Naive thymus-derived CD4-positive, alpha-beta T cell (primary cell): ENCODE measurements around the gene MNX1. TPM values are rescaled to one million over a fixed set of nuclear protein-coding genes. Genes with fewer than 3 reads are reported as not detected.
A peak's percentile ranks its signal among the peaks of the same experiment; 100 is the strongest.

Experiments used
- ATAC-seq: fragments of 150-1000 bp; cut with Tn5 transposase; 2 replicates; pipeline ENCODE4 v1.10.0; 2021; ENCODE audit warnings: mild to moderate bottlenecking, moderate library complexity
- CTCF ChIA-PET: fragments of 350-600 bp; sonication (Branson Sonifier 250); formaldehyde crosslinking; loops from one replicate; lab custom pipeline; 2021; ENCODE audit warnings: antibody characterized with exemption; lab: Charles Lee
- POLR2A ChIA-PET: fragments of 350-600 bp; sonication (Branson Sonifier 250); formaldehyde crosslinking; loops from one replicate; lab custom pipeline; 2021; ENCODE audit warnings: antibody characterized with exemption, inconsistent platforms; lab: Charles Lee
- DNase-seq, 9 donors: peaks; one replicate each; pipeline versions ENCODE4 v3.0.0 to v3.0.0-alpha.2; 2020 to 2022; ENCODE audit warnings: mixed read lengths in 1 of 9
- H3K27ac ChIP-seq: one replicate; pipeline ENCODE4 v1.7.0; 2013; ENCODE audit warnings: mild to moderate bottlenecking, low read depth, low read length, moderate library complexity
- H3K27me3 ChIP-seq, 2 donors: one replicate each; pipeline ENCODE4 v1.7.0; 2013; ENCODE audit warnings: low read length in 2 of 2, mild to moderate bottlenecking in 2 of 2, moderate library complexity in 2 of 2; ENCODE audit not compliant: control insufficient read depth in 2 of 2, insufficient read depth in 2 of 2
- H3K36me3 ChIP-seq, 3 experiments: 1 replicate in 2 of 3; 2 replicates in 1 of 3; pipeline ENCODE4 v1.7.0; 2013; ENCODE audit warnings: low read length in 3 of 3, mild to moderate bottlenecking in 3 of 3, moderate library complexity in 1 of 3; ENCODE audit not compliant: insufficient read depth in 3 of 3, control insufficient read depth in 2 of 3
- H3K4me1 ChIP-seq, 2 donors: one replicate each; pipeline ENCODE4 v1.7.0; 2013; ENCODE audit warnings: low read length in 2 of 2, mild to moderate bottlenecking in 2 of 2, moderate library complexity in 1 of 2; ENCODE audit not compliant: control insufficient read depth in 2 of 2, insufficient read depth in 2 of 2
- H3K4me3 ChIP-seq: 2 replicates; pipeline ENCODE4 v1.7.0; 2013; ENCODE audit warnings: mild to moderate bottlenecking, low read length
- H3K9me3 ChIP-seq, 3 experiments: 1 replicate in 2 of 3; 2 replicates in 1 of 3; pipeline ENCODE4 v1.7.0; 2013; ENCODE audit warnings: low read length in 3 of 3; ENCODE audit not compliant: control insufficient read depth in 2 of 3
- H3K27ac Mint-ChIP-seq, 9 donors: one replicate each; pipeline ENCODE4 v1.8.0; 2020 to 2022; ENCODE audit warnings: mixed read lengths in 9 of 9, mild to moderate bottlenecking in 8 of 9, moderate library complexity in 5 of 9, inconsistent platforms in 2 of 9
- H3K27me3 Mint-ChIP-seq, 5 donors: one replicate each; pipeline ENCODE4 v1.8.0; 2021 to 2022; ENCODE audit warnings: mixed read lengths in 5 of 5, mild to moderate bottlenecking in 1 of 5
- H3K36me3 Mint-ChIP-seq, 5 donors: one replicate each; pipeline ENCODE4 v1.8.0; 2020 to 2022; ENCODE audit warnings: mixed read lengths in 5 of 5, mild to moderate bottlenecking in 3 of 5, inconsistent platforms in 1 of 5
- H3K4me1 Mint-ChIP-seq, 7 donors: one replicate each; pipeline ENCODE4 v1.8.0; 2020 to 2022; ENCODE audit warnings: mixed read lengths in 7 of 7, mild to moderate bottlenecking in 3 of 7, inconsistent platforms in 1 of 7
- H3K4me3 Mint-ChIP-seq, 10 donors: one replicate each; pipeline ENCODE4 v1.8.0; 2020 to 2022; ENCODE audit warnings: mild to moderate bottlenecking in 10 of 10, mixed read lengths in 10 of 10, moderate library complexity in 6 of 10, inconsistent platforms in 2 of 10
- H3K9me3 Mint-ChIP-seq, 11 donors: one replicate each; pipeline ENCODE4 v1.8.0; 2020 to 2022; ENCODE audit warnings: mixed read lengths in 11 of 11, mild to moderate bottlenecking in 4 of 11, inconsistent platforms in 1 of 11, moderate library complexity in 1 of 11
- intact Hi-C, 2 donors: fragments of 100-400 bp; cut with micrococcal nuclease; formaldehyde crosslinking; loops; one replicate each; pipeline ENCODE4 v1.15.1; 2023
- polyA plus RNA-seq, 2 donors: library from polyadenylated mRNA; unstranded; fragments of 300-500 nt; fragmentation: Illumina TruSeq; gene quantifications; one replicate each; pipeline ENCODE4 v1.2.3, GENCODE V29; 2021
- total RNA-seq, 6 experiments: library from RNA in 5 of 6; stranded (reverse) in 5 of 6; gene quantifications; 1 replicate in 5 of 6; 2 replicates in 1 of 6; pipeline ENCODE4 v1.2.3 and lab custom pipeline; 2021 to 2026

MNX1 gene
- total and polyA plus RNA-seq, 7 experiments from 2014 or later: not detected

DNA sequence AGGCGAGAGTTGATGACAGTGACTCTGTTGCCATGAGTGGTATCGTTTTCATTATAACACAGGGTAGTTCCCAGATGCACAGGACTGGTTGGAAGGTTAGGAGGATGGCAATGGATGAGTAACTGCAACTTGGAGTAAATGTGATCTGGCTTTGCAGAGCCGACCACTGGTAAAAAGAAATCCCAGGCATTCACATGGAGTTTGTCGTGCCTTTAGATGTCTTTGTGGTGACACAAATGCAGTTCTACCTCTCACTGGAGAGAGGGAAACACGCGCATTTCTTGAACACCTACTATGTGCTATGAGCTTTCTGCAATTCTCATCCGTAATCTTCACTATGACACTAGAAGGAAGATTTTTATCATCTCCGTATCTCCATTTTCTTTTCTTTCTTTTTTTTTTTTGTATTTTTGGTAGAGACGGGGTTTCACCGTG lies 1.7 kb upstream of the MNX1 start:
- peaks cover 9 to 19% of the 10 kb centered on the region in 2 donors for H3K27me3 ChIP-seq
- Mint-ChIP-seq H3K36me3 (peaks cover 0 to 3% (median 0%) of the 10 kb centered on the region in 5 donors), H3K4me3 (peak overlapping the region in 8 of 10 donors; percentile 24 to 76 (median 62)), H3K4me1 (peaks cover 9 to 21% (median 18%) of the 10 kb centered on the region in 7 donors), H3K27ac (no peak overlapping the region), H3K9me3 (peaks cover 0 to 2% (median 0%) of the 10 kb centered on the region in 11 donors), H3K27me3 (peaks cover 66 to 87% (median 74%) of the 10 kb centered on the region in 5 donors)
- H3K4me1 ChIP-seq: peaks cover 0 to 6% of the 10 kb centered on the region in 2 donors
- ChIA-PET CTCF (no interaction called here), POLR2A (no interaction called here)
- ATAC-seq: no peak
- no peak for DNase-seq
- H3K9me3 ChIP-seq: no peaks in the 10 kb centered on the region
- no peak overlapping the region for H3K4me3 ChIP-seq
- H3K36me3 ChIP-seq: no peaks in the 10 kb centered on the region
- intact Hi-C loops: no loop called here
- H3K27ac ChIP-seq: no peak overlapping the region

DNA sequence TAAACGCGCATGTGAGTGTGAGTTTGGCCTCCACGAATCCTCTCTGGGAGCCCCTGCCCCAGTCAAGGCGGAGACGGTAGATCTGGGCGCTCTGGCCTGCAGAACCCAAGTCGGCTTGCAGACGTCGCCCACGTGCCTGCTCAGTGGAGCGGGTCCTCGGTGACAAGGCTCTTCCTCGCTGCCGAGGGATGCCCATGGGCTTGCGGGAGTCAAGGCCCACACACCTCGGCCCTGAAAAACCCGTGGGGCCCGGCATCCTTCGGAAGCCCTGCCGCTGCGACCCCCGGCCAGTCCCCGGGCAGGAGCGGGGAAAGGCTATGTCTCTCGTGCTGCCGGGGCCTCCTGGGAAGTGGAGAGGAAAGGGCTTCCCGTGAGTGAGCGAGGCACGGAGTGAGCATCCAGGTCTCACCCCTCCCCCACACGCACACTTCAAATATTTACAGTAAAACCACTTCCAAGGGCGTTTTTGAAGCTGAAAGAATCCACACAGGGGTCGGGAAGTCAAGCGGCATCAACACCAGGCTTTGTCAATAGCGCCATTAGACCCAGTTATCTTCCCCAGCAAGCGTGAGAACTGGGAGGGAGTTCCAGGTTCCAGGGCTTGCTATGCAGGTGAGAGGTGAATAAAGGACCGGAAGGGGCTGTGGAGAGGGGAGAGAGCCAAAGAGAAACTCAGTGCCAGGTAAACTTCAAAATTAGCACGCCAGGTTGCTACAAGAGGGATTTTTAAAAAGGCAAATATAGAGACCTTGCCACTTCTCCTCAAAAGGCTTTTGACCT lies 1.1 kb upstream of the MNX1 start:
- peaks cover 0 to 2% (median 0%) of the 10 kb centered on the region in 11 donors for H3K9me3 Mint-ChIP-seq
- Histone ChIP-seq H3K9me3 (no peaks in the 10 kb centered on the region), H3K4me3 (peak overlapping the region; percentile 24), H3K27ac (no peak overlapping the region), H3K4me1 (peaks cover 0 to 6% of the 10 kb centered on the region in 2 donors), H3K27me3 (peaks cover 9 to 19% of the 10 kb centered on the region in 2 donors), H3K36me3 (no peaks in the 10 kb centered on the region)
- peaks cover 65 to 86% (median 73%) of the 10 kb centered on the region in 5 donors for H3K27me3 Mint-ChIP-seq
- CTCF ChIA-PET: no interaction called here
- DNase-seq (no peak), ATAC-seq (no peak)
- POLR2A ChIA-PET: no interaction called here
- H3K4me3 Mint-ChIP-seq: peak overlapping the region; percentile 30 to 76 (median 68)
- H3K36me3 Mint-ChIP-seq: peaks cover 0 to 3% (median 0%) of the 10 kb centered on the region in 5 donors
- peaks cover 9 to 21% (median 14%) of the 10 kb centered on the region in 7 donors for H3K4me1 Mint-ChIP-seq
- intact Hi-C loops: no loop called here
- peak overlapping the region in 1 of 9 donors; percentile 63 for H3K27ac Mint-ChIP-seq

DNA sequence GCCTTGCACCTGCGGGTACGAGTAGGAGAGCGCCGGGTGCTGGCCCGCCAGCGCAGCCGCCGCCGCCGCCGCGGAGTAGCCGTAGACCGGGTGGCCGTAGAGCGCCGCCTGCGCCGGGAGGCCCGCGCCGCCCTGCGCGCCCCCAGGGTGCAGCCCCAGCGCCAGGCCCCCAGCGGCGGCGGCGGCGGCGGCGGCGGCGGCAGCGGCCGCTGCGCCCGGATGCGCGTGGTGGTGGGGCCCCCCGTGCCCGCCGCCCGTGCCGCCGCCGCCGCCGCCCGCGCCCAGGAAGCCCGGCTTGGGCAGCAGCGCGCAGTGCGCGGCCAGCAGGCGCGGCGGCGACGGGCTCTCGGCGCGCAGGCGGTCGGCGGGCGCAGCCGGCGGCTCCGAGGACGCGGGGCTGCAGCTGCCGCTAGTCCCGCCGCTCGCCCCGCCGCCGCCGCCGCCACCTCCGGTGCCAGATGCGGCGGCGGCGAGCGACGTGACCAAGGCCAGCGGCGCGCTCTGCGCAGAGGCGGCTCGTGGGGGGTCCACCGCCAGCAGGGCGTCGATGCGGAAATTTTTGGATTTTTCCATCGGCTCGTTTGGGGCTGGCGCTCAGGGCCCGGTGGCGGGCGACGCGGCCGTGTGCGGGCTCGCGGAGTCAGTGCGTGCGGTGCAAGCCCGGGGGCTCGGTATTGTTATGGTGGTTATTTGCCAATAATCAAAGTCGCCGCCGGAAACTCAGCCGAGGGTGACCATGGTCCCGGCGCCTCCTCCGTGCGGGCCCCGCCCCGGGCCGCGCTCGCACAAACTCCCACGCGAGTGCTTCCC lies 480 bp downstream of the MNX1 start:
- no peaks in the 10 kb centered on the region for H3K36me3 ChIP-seq
- Mint-ChIP-seq H3K27me3 (peaks cover 52 to 79% (median 60%) of the 10 kb centered on the region in 5 donors), H3K4me3 (peak overlapping the region in 4 of 10 donors; percentile 27 to 83 (median 56)), H3K36me3 (peaks cover 0 to 3% (median 0%) of the 10 kb centered on the region in 5 donors), H3K4me1 (peaks cover 9 to 18% (median 10%) of the 10 kb centered on the region in 7 donors), H3K27ac (peak overlapping the region in 1 of 9 donors; percentile 38), H3K9me3 (peaks cover 0 to 2% (median 0%) of the 10 kb centered on the region in 11 donors)
- POLR2A ChIA-PET: no interaction called here
- H3K4me3 ChIP-seq: peak overlapping the region; percentile 17
- ATAC-seq: no peak
- intact Hi-C loops: loop anchor here in 1 of 2 donors (5.0 kb wide), 3 partner anchors 677 to 1543 kb away; partner anchors contain the start of gene SHH
- CTCF ChIA-PET: no interaction called here
- no peaks in the 10 kb centered on the region for H3K4me1 ChIP-seq
- peaks cover 8 to 19% of the 10 kb centered on the region in 2 donors for H3K27me3 ChIP-seq
- no peaks in the 10 kb centered on the region for H3K9me3 ChIP-seq
- H3K27ac ChIP-seq: no peak overlapping the region
- DNase-seq: no peak

DNA sequence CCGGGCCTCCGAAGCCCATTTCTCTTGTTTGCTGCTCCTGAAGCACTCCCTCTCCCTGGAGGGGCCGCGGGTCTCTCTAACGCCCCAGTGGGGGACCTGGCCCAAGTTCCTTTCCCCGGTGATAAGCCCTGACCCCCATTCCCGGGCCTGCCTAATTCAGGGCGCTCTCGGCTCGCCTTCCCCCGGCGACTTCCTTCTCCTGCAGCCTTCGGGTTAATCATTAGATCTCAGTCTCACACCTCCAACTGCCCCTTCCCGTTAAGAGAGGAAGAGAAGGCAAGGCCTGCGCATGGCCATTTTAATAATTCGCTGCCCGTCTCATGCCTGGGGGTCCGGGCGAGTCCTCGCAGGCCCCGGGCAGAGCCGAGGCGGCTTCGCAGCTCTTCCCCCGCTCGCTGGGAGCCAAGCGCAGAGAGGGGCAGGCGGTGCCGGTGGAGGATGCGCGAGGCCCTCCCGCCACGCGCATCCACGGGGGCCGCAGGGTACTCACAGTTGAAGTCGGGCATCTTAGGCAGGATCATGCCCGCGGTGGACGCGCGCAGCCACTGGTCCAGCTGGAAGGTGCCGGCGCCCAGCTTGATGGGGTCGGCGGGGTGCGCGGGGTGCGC lies 1.2 kb downstream of the MNX1 start:
- Histone ChIP-seq H3K36me3 (no peaks in the 10 kb centered on the region), H3K9me3 (no peaks in the 10 kb centered on the region), H3K4me3 (no peak overlapping the region), H3K4me1 (no peaks in the 10 kb centered on the region), H3K27me3 (peaks cover under 1 to 19% of the 10 kb centered on the region in 2 donors), H3K27ac (no peak overlapping the region)
- peaks cover 0 to 3% (median 0%) of the 10 kb centered on the region in 5 donors for H3K36me3 Mint-ChIP-seq
- POLR2A ChIA-PET: no interaction called here
- ATAC-seq (no peak), DNase-seq (no peak)
- intact Hi-C loops: loop anchor here in 1 of 2 donors (5.0 kb wide), 3 partner anchors 678 to 1542 kb away; partner anchors contain the start of gene SHH
- H3K27ac Mint-ChIP-seq: peak overlapping the region in 1 of 9 donors; percentile 38
- peaks cover 9 to 25% (median 17%) of the 10 kb centered on the region in 7 donors for H3K4me1 Mint-ChIP-seq
- peak overlapping the region in 5 of 10 donors; percentile 27 to 83 (median 54) for H3K4me3 Mint-ChIP-seq
- peaks cover 0 to 2% (median 0%) of the 10 kb centered on the region in 11 donors for H3K9me3 Mint-ChIP-seq
- CTCF ChIA-PET: no interaction called here
- H3K27me3 Mint-ChIP-seq: peaks cover 52 to 79% (median 60%) of the 10 kb centered on the region in 5 donors

DNA sequence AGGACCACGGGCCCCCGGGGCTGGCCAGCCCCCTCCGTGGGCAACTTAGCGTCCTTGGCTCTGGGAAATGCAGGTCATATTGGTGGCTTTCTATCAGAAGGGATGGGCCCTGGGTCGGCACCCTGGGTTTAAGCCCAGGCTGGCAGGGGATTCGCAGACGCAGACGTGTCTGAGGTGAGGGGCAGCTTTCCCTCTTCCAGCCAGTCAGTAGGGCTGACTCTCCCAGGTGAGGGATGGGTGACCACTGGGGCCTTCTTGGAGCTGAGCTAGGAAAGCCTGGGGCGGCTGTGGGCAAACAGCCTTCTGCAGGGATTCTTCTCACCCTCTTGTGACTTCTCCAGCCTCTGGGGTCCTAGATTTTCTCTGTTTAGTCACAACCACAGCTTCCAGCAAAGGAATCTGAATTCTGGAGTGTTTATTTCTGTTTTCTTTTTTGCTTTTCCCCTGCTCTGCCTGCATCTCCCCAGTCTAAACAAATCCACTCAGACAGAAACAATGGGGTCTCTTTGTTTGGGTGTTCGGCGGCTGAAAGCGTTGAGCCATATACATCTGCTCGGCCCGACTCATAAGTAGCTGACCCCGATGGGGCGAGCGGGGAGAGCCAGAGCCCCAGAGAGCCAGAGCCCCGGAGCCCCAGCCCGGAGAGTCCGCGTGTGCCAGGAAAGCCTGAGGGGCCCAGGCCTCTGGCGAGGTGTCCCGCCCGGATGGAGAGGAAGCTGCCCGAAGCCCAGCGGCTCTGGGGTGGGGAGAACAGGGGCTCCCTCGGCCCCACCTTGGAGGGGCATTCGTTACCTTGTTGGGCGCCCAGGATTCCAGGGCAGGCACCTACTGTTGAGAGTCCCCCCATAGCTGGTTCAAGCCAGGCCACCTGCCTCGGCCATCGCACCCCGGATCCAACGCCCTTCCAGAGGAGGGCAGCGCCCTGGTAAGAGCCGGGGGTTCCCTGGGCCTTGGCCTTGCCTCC lies 2.0 kb downstream of the MNX1 start:
- CTCF ChIA-PET: no interaction called here
- H3K27ac Mint-ChIP-seq: peak overlapping the region in 1 of 9 donors; percentile 38
- peaks cover 51 to 79% (median 60%) of the 10 kb centered on the region in 5 donors for H3K27me3 Mint-ChIP-seq
- peaks cover 0 to 3% (median 0%) of the 10 kb centered on the region in 5 donors for H3K36me3 Mint-ChIP-seq
- Histone ChIP-seq H3K27me3 (peaks cover 0 to 19% of the 10 kb centered on the region in 2 donors), H3K4me1 (no peaks in the 10 kb centered on the region), H3K9me3 (no peaks in the 10 kb centered on the region), H3K27ac (no peak overlapping the region), H3K36me3 (no peaks in the 10 kb centered on the region), H3K4me3 (no peak overlapping the region)
- ATAC-seq (no peak), DNase-seq (no peak)
- intact Hi-C loops: loop anchor here in 1 of 2 donors (5.0 kb wide), 3 partner anchors 679 to 1541 kb away; partner anchors contain the start of gene SHH
- peaks cover 0 to 2% (median 0%) of the 10 kb centered on the region in 11 donors for H3K9me3 Mint-ChIP-seq
- H3K4me3 Mint-ChIP-seq: peak overlapping the region in 9 of 10 donors; percentile 8 to 83 (median 45)
- H3K4me1 Mint-ChIP-seq: peaks cover 9 to 26% (median 19%) of the 10 kb centered on the region in 7 donors
- POLR2A ChIA-PET: no interaction called here
